ENCODE results near the gene KIAA1671.
"Not testable (repeated sequence)": the region's sequence is repeated elsewhere in the genome, so short reads cannot be mapped to it uniquely, and the experiment has no call there.

Gene KIAA1671

DNA sequence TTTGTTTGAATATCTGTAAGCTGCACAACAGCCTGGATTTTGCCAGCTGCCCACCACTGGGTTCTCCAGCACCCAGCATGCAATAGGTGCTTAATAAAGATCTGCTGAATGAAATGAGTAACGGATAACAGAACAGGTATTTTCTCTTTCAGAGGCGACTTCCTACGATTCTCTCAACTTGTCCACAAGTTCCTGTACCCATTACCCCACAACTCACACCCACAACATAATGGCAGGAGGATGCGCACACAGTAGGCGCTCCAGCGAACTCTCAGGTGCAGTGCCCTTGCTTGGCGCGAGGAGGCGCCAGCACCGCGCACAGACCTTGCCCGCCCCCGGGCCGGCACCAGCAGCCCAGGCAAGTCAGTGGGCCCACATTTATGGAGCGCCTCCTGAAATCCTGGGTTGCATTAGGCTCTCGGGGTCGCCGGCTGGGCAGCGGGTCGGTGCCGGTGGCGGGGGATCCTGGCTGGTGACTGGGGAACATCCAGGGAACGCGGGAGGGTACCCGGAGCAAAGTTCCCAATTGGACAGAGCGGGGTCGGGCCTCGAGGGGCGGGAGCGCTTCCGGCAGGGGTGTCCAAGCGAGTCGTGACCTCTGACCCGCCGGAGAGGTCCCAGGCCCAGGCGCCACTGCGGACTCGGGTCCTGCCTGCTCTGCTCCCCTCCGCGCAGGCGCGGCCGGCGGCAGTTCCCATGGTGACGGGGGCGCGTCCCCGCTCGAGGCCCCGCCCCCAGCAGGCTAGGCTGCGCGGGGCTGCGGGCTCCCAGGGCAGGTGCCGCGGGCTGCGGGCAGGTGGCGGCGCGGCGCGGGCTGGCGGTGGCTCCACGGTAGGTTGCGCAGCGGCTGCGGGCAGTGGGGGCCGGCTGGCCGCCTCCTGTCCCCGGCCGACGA is at the start of gene KIAA1671:
Gene KIAA1671, plus strand, starts transcription at position 775 of the 895 bp plus-strand sequence. CDS start 75,284 bp downstream, outside the sequence.
- DNase-seq (ENCODE audit: low read depth in 2 of 2) = peak; percentile 83 to 86

DNA sequence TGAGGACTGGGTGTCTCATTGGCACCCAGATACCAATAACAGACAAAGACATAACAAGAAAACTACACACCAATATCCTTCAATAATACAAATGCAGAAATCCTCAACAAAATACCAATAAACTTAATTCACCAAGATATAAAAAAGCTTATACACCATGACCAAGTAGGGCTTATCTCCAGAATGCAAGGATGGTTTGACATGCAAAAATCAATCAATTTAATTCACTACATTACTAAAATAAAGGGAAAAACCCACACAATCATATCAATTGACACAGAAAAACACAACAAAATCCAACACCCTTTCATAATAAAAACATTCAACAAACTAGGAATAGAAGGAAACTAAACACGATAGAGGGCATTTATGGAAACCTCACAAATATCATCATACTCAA is 46.6 kb upstream of the KIAA1671 start:
- no peak for DNase-seq (ENCODE audit: low read depth in 2 of 2)

DNA sequence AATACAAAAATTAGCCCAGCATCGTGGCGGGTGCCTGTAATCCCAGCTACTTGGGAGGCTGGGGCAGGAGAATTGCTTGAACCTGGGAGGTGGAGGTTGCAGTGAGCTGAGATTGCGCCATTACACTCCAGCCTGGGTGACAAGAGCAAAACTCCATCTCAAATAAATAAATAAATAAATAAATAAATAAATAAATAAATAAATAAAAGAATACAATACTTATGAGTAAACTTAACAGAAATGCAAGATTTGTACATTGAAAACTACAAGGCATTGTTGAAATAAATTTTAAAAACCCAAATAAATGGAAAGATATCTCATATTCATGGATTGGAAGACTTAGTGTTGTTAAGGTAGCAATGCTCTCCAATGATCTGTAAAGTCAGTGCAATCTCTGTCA is 45.4 kb upstream of the KIAA1671 start:
- not testable (repeated sequence) for DNase-seq (ENCODE audit: low read depth in 2 of 2)

DNA sequence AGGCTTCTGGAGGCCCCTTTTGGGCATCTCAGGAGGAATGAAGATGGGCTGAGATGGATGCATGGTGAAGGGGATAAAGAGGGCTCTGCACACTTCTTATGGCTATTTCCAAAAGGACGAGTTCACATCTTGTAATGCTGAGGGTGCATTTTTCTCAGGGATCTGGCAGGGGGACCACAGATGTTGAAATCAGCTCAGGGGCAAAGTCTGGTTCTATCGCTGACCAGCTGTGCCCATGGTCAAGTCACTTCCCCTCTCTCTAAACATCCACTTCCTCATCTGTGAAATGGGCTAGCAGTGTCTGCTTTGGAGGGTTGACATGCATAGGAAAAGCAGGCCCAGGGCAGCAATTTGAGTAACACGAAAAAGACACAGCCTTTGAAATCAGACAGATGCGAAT is 32.5 kb upstream of the KIAA1671 start:
- no peak for DNase-seq (ENCODE audit: low read depth in 2 of 2)

DNA sequence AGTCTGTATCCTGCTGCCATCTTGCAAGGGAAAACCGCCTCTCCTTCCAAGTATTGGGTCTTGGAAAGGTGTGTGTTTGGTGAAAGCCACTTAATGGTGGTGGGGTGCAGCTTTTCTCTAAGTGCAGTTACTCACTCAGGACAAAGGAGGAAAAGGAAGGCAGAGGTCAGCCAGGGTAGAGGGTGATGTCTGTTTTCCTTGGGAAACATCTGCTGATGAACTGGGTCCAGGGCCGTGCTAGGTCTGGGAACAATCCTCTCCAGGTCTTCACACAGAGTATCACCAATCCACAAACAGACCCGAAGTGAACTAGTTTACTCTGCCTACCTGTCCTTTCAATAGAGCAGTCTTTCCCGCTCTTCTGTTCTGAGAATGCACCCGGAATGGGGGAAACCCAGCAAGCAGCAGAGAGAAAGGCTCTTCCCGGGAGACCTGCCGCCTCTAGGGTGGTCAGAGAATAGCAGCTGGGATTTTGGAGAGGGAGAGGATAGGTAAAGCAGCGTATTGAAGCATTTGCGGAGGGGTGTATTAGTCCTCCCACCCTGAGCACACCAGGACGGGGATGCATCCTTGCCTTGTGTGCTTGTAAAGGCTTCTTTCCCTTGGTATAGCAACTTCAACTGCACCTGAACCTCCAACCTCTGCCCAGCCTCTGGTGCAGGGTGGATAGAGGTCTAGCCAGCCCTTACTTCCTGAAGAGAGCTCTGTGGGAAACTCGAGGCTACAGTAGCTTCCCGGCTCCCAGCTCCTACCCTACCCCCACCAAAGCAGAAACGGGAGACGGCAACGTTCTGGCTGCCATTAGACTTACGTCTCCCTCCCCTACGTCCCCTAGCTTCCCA is 26.7 kb upstream of the KIAA1671 start:
- DNase-seq (ENCODE audit: low read depth in 2 of 2) = no peak

DNA sequence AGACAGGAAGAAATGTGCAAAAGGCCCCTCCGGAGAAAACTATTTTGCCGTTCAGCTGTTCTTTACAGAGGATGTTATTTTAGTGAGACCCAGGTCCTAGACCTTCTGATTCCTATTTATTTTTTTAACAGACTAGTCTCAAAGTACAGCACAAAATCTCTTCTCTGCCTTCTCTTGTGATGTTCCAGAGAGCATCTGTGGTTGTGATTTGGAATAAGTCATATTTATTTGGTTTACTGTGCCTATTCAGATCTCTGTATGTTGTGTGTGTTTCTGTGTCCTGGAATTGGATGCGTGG is 26.1 kb upstream of the KIAA1671 start:
- DNase-seq (ENCODE audit: low read depth in 2 of 2) = no peak

DNA sequence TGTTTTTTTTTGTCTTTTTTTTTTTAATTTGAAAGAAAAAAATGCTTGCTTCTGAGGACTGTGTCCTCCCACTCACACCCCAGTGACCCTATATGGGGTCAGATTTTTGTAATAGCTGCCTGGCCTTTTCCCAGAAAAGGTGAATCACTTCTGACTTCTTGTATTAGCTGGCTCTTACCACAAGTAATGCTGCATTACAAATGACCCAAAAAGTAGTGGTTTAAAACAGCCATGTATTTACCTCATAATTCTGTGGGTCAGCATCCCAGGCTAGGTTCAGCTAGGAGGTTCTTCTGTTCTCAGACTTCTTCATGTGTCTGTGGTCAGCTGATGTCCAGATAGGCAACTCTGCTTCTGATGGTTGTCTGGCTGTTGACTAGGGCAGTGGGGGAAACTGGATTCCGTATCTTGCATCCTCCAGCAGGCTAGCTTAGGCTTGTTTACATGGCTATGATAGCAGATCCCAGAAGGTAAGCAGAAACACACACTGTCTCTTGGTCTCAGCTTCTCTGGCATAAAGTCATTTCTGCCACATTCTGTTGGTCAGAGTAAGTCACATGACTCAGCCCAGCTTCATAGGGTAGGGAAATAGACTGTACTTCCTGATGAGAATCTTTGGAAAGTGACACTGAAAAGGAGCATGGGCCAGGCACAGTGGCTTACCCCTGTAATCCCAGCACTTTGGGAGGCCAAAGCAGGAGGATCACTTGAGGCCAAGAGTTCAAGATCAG is 25.5 kb upstream of the KIAA1671 start:
- DNase-seq (ENCODE audit: low read depth in 2 of 2) = no peak

DNA sequence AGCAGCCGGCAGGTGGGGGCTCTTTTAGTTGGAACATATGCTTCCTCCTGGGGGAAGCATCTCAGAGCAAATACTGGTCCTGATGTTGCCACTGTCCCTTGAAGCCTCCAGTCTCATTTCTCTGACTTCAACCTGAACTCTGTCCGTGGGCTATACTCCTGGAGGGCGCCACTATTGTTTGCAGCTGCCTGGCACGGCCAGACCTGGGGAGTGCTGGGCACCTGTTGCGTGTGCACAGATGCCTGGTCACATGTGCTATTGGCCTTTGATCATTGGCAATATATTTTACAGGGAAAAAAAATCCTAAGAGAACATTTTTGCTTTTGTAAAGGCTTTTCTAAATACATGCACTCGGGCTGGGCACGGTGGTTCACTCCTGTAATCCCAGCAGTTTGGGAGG is 24.2 kb upstream of the KIAA1671 start:
- DNase-seq (ENCODE audit: low read depth in 2 of 2) = no peak

DNA sequence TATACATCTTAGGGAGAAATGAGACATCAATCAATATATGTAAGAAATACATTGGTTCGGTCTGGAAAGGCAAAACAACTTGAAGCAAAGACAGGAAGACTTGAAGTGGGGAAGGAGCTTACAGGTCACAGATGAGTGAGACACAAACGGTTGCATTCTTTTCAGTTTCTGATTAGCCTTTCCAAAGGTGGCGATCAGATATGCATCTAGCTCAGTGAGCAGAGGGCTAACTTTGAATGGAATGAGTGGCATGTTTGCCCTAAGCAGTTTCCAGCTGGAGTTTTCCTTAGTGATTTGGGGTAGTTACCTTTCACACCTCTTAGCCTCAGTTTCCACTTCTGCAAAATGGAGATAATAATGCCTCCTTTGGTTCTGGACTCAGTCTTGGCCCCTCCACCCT is 21.8 kb upstream of the KIAA1671 start:
- no peak for DNase-seq (ENCODE audit: low read depth in 2 of 2)

DNA sequence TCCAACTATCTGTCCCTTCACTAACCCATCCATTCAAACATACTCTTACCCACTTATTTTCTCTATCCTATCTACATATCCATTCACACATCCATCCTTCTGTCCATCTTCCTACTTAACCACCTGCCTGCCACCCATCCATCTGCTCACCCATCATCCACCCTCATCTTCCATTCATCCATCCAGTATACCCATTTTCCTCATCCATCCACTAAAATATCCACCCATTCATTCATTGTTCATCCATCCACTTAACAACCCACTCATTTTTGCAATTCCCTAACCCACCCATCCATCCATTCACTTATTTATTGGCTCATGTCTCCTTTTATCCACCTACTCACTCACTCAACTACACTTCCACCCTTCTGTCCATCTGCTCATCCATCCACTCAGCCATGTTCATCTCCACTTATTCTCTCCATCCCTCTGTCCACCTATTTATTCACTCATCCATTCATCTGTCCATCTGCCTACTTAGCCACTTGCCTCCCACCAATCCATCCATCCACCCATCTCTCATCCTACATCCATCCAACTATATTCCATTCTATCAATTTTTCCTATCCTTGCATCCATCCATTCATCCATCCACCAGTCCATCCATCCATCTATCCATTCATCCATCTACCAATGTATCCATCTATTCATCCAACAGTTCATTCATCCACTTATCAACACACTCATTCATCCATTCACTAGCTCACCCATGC is 16.6 kb upstream of the KIAA1671 start:
- no peak for DNase-seq (ENCODE audit: low read depth in 2 of 2)

DNA sequence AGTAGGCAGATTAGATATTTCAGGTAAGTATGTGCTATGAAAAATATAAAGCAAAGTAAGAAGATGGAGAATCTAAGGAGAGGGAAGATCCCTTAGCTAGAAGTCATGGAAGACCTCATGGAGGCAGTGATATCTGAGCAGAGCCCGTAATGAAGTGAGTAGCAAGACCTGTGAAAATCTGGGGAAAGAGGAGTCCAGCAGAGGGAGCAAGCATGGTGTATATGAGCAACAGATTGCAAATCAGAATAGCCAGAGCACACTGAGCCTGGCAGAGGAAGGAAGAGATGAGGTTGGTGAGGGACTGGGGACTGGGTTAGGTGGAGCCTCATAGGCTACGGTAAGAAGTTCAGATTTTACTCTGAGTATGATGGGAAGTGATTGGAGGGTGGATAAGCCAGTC is 15.4 kb upstream of the KIAA1671 start:
- no peak for DNase-seq (ENCODE audit: low read depth in 2 of 2)

DNA sequence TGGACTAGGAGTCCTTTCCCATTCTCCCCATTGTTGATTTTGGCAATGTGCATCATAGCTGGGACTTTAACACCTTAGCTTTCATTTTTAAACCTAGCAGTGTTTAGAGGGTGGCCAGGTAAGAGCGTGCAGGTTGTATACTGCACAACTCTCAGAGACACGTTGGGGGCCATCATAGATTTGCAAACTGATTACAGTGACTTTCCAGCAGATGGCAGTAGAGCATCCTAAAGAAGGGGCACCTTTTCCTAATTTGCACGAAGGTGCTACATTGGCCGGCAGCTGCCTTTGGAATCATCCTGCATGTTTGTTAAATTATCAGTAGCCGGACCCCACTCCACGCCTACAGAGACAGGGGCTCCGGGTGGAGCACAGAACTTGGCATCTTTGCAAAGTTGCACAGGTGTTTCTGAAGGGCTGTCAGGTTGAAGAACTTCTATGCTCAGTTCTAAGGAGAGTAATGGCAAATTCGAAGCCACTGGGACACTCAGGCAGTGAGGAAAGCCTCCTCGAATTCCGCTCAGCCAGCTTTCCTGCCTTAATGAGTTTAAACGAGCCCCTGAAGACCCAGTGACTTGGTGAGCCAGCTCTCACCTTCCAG is 13.7 kb upstream of the KIAA1671 start:
- DNase-seq (ENCODE audit: low read depth in 2 of 2) = peak in 1 of 2 donors; percentile 18

DNA sequence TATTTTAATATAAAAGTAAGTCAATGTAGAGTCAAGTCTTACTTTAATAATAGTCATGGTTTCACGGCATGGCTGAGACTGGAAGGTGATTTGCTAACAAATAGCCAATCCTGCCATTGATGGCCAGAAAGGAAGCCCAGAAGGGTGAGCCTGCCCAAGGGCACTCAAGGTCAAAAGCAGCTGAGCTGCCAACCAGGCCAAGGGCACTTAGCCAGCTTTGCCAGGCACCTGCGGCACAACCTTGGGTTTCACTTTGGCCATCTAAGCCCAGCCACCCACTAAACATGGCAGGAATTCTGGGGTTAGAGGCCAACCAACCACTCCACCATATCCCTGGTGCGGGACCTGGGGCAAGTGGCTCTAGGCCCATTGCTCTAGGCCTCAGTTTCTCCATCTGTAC is 10.2 kb upstream of the KIAA1671 start:
- DNase-seq (ENCODE audit: low read depth in 2 of 2) = no peak

DNA sequence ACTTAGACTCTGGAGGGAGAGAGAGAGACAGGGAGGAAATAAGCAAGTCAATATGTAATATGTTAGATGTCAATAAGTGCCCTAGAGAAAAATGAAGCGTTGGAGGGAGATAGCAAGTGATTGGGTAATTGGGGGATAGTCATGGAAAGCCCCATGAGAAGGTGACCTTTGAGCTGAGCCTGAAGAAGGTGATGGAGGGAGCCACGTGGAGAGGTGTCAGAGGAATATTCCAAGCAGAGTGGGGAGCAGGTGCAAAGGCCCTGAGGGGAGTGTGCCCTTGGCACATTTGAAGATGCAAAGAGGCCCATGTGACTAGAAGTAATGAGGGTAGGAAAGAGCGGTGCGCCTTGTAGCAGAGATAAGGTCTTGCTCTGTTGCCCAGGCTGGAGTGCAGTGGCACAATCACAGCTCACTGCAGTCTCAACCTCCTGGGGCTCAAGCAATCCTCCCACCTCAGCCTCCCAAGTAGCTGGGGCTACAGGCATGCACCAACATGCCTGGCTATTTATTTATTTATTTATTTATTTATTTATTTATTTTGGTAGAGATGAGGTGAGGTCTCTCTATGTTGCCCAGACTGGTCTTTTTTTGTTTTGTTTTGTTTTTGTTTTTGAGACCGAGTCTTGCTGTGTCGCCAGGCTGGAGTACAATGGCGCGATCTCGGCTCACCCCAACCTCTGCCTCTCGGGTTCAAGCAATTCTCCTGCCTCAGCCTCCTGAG is 8.1 kb upstream of the KIAA1671 start:
- DNase-seq (ENCODE audit: low read depth in 2 of 2) = no peak

DNA sequence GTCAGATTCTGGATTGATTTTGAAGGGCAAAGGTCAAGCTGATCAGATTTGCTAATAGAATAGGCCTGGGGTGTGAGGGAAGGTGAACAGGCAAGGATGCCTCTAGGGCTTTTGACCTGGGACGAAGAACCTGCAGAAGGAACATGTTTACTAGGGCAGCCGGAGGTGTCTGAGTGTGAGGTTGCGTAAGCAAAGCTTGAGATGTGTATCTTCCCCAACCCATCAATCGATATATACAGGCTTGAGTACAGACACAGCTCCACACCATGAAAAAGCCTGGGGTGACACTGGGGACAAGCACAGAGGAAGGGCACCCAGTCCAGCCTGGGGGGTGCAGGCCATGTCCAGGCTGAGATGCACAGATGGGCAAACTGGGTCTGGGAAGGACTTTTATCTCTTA is 7.1 kb upstream of the KIAA1671 start:
- no peak for DNase-seq (ENCODE audit: low read depth in 2 of 2)

DNA sequence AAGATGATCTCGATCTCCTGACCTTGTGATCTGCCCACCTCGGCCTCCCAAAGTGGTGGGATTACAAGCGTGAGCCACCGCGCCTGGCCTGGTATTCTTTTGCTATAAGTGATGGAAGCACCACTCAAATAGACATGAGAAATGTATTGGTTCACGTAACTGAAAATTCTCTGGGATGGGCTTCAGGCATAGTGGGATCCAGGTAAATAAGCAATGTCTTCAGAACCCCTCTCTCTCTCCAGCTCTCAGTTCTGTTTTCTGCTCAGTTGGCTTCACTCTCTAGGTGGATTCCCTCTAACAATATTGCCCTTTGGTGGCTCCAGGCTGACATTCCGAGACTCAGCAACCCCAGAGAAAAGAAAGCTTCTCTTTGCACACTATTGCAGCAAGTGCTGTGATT is 5.1 kb upstream of the KIAA1671 start:
- DNase-seq (ENCODE audit: low read depth in 2 of 2) = no peak

DNA sequence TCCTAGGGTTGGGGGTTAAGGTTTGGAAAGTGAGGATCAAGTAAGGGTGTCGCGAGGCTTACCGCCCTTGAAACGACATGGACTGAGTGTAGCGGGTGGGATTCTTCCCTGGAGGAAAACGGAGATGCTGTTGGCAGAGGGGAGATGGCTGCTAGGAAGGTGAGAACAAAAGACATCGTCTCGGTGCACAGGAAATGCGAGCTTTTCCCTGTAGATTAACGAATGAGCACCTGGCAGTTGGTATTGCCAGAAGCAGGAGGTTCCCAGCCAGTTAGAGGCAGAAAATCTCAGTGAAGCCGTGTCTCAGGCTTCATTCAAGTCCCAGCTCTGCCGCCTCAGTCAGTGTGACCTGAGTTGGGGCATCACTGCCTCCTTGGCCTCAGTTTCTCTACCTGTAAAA is 4.6 kb upstream of the KIAA1671 start:
- no peak for DNase-seq (ENCODE audit: low read depth in 2 of 2)

DNA sequence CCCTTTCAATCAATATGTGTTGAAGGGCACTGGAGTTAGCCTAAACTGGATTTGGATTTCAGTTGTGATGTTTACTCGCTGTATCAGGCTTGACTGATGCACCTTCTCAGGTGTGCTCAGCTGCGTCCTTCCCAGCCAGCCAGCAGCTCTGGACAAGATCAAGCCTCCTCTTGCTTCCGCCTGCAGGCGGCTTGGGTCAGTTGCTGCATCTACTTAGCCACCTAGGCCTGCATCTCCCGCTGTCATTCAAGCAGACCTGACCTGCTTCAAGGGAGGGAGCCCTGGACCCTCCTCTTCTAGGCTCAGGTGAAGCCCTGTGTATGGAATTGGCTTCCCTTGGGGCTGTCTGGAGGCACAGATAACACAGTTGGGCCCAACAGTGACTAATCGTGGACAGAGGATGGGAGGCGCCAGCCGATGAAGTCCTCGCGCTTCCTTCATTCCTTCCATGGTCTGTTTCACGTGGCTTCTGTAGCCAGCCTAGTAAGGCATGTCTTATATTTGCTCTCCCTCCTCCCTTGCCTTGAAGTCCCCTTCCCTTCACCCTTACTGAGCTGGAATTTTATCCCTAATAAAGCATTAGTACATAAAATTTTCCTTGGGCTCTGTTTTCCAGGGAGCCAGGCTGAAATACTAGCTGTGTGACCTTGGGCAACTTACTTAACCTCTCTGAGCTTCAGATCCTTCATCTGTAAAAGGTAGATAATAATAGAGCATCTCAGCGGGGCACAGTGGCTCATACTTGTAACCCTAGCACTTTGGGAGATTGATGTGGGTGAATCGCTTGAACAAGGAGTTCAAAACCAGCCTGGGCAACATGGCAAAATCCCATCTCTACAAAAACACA is 3.9 kb upstream of the KIAA1671 start:
- DNase-seq (ENCODE audit: low read depth in 2 of 2) = no peak

DNA sequence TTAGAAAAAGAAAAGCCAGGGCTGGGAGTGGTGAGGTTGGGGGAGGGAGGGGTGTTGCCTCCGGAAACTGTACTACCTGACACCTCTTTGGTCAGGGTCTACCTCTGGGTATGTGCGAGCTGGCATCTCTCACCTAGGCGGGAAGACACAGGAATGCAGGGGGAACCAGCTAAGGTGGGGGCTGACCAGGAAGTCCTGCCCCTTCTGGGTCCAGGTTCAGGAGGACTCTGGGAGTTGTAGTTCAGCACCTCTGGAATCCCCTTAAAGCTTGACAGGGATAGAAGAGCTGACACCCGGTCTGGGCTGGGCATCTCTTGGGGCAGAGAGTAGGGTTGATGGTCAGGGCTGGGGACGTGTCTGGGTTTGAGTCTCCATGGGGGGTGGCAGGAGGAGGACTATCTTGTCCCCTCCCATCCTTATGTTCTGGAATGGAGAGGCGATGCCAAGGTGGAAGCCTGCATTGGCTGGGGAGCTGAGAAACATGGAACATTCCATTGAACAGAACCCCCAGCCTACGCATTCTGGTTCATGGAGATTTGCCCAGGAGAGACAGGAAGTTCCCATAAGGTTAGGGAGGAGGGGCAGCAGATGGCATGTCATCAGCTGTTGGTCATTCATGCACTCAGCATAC is 2.1 kb upstream of the KIAA1671 start:
- DNase-seq (ENCODE audit: low read depth in 2 of 2) = no peak
